HEK293 (cell line): ENCODE measurements around the gene FFAR1.

ENCODE experiments used
- CTCF ChIA-PET: fragments of 350-600 bp; formaldehyde crosslinking; extraction: SDS; loops from one replicate; lab custom pipeline; 2021; ENCODE audit warnings: antibody characterized with exemption; lab: Yijun Ruan, JAX
- POLR2A ChIA-PET: fragments of 300-600 bp; formaldehyde crosslinking; extraction: SDS; loops from one replicate; lab custom pipeline; 2020; ENCODE audit warnings: antibody characterized with exemption, inconsistent platforms; lab: Yijun Ruan, JAX
- H3K27ac ChIP-seq: fragments of 200-500 bp; sonication (Bioruptor generic); 2 replicates; pipeline ENCODE4 v1.5.1; 2014; ENCODE audit warnings: low read depth, low read length, control low read depth, inconsistent platforms; ENCODE audit errors: extremely low read depth
- H3K36me3 ChIP-seq, 2 experiments: fragments of 200-500 bp in 1 of 2; sonication (Bioruptor generic) in 1 of 2; 1 replicate in 1 of 2; 2 replicates in 1 of 2; pipeline ENCODE4 v1.5.1; 2014 to 2017; ENCODE audit warnings: inconsistent platforms in 2 of 2, low read length in 2 of 2; ENCODE audit not compliant: control insufficient read depth in 2 of 2, insufficient read depth in 1 of 2
- H3K4me1 ChIP-seq: fragments of 200-500 bp; sonication (Bioruptor generic); 2 replicates; pipeline ENCODE4 v1.5.1; 2014; ENCODE audit warnings: mild to moderate bottlenecking, low read length, inconsistent platforms; ENCODE audit not compliant: control insufficient read depth, insufficient read depth
- H3K4me3 ChIP-seq: 2 replicates; pipeline ENCODE4 v1.5.1; 2011; ENCODE audit warnings: low read depth, mild to moderate bottlenecking, control low read depth, low read length, moderate library complexity
- H3K9me3 ChIP-seq: fragments of 200-500 bp; sonication (Bioruptor generic); 2 replicates; pipeline ENCODE4 v1.5.1; 2014; ENCODE audit warnings: low read depth, low read length, inconsistent platforms; ENCODE audit not compliant: control insufficient read depth, insufficient read depth
- AEBP2 ChIP-seq: fragments of 450-650 bp; formaldehyde crosslinking; IDR thresholded peaks from 2 replicates; pipeline ENCODE4 v1.5.1; 2016; ENCODE audit warnings: missing biosample characterization, missing genetic modification characterization, borderline replicate concordance
- BCL11B ChIP-seq: fragments of 450-650 bp; formaldehyde crosslinking; IDR thresholded peaks from 2 replicates; pipeline ENCODE4 v1.5.1; 2016; ENCODE audit warnings: low read depth, missing biosample characterization, missing genetic modification characterization
- GLIS1 ChIP-seq: fragments of 450-650 bp; formaldehyde crosslinking; IDR thresholded peaks from 2 replicates; pipeline ENCODE4 v1.5.1; 2016; ENCODE audit warnings: missing biosample characterization, missing genetic modification characterization
- SCRT1 ChIP-seq: fragments of 450-650 bp; formaldehyde crosslinking; IDR thresholded peaks from 2 replicates; pipeline ENCODE4 v1.5.1; 2016; ENCODE audit warnings: missing biosample characterization, missing genetic modification characterization, borderline replicate concordance
- ZBTB6 ChIP-seq: fragments of 450-650 bp; formaldehyde crosslinking; IDR thresholded peaks from 2 replicates; pipeline ENCODE4 v1.5.1; 2017; ENCODE audit warnings: missing biosample characterization, missing genetic modification characterization
- ZIC2 ChIP-seq: fragments of 450-650 bp; formaldehyde crosslinking; IDR thresholded peaks from 2 replicates; pipeline ENCODE4 v1.5.1; 2016; ENCODE audit warnings: missing biosample characterization, missing genetic modification characterization
- ZNF18 ChIP-seq: fragments of 450-650 bp; formaldehyde crosslinking; IDR thresholded peaks from 2 replicates; pipeline ENCODE4 v1.5.1; 2016; ENCODE audit warnings: missing biosample characterization, missing genetic modification characterization
- ZNF280D ChIP-seq: fragments of 450-650 bp; formaldehyde crosslinking; IDR thresholded peaks from 2 replicates; pipeline ENCODE4 v1.5.1; 2016; ENCODE audit warnings: missing biosample characterization, missing genetic modification characterization
- ZNF302 ChIP-seq: fragments of 450-650 bp; formaldehyde crosslinking; IDR thresholded peaks from 2 replicates; pipeline ENCODE4 v1.5.1; 2016; ENCODE audit warnings: missing biosample characterization, missing genetic modification characterization, low read depth
- ZNF362 ChIP-seq: fragments of 450-650 bp; formaldehyde crosslinking; IDR thresholded peaks from 2 replicates; pipeline ENCODE4 v1.5.1; 2016; ENCODE audit warnings: missing biosample characterization, missing genetic modification characterization
- ZNF501 ChIP-seq: fragments of 450-650 bp; formaldehyde crosslinking; IDR thresholded peaks from 2 replicates; pipeline ENCODE4 v1.5.1; 2016; ENCODE audit warnings: missing biosample characterization, missing genetic modification characterization
- ZNF530 ChIP-seq: fragments of 450-650 bp; formaldehyde crosslinking; IDR thresholded peaks from 2 replicates; pipeline ENCODE4 v1.5.1; 2016; ENCODE audit warnings: low read depth, missing biosample characterization, missing genetic modification characterization
- ZNF600 ChIP-seq: fragments of 450-650 bp; formaldehyde crosslinking; IDR thresholded peaks from 2 replicates; pipeline ENCODE4 v1.5.1; 2016; ENCODE audit warnings: missing biosample characterization, missing genetic modification characterization
- ZNF629 ChIP-seq: fragments of 450-650 bp; formaldehyde crosslinking; IDR thresholded peaks from 2 replicates; pipeline ENCODE4 v1.5.1; 2017; ENCODE audit warnings: missing biosample characterization, missing genetic modification characterization
- ZNF658 ChIP-seq: fragments of 450-650 bp; formaldehyde crosslinking; IDR thresholded peaks from 2 replicates; pipeline ENCODE4; 2016; ENCODE audit warnings: missing biosample characterization, missing genetic modification characterization
- ZNF747 ChIP-seq: fragments of 450-650 bp; formaldehyde crosslinking; IDR thresholded peaks from 2 replicates; pipeline ENCODE4 v1.5.1; 2016; ENCODE audit warnings: missing biosample characterization, missing genetic modification characterization
- ZNF76 ChIP-seq: fragments of 450-650 bp; formaldehyde crosslinking; IDR thresholded peaks from 2 replicates; pipeline ENCODE4; 2016; ENCODE audit warnings: low read depth, missing biosample characterization, missing genetic modification characterization, borderline replicate concordance
- ZSCAN23 ChIP-seq: fragments of 450-650 bp; formaldehyde crosslinking; IDR thresholded peaks from 2 replicates; pipeline ENCODE4 v1.5.1; 2016; ENCODE audit warnings: missing biosample characterization, missing genetic modification characterization
- ZXDB ChIP-seq: fragments of 450-650 bp; formaldehyde crosslinking; IDR thresholded peaks from 2 replicates; pipeline ENCODE4 v1.5.1; 2016; ENCODE audit warnings: missing biosample characterization, missing genetic modification characterization
- TF ChIP-seq, protein P1 (sequence below): fragments of 450-650 bp; formaldehyde crosslinking; IDR thresholded peaks from 2 replicates; pipeline ENCODE4 v1.5.1; 2016; ENCODE audit warnings: missing biosample characterization, missing genetic modification characterization

FFAR1 gene

GRCh38 chr19:35318679-35319448, 28.8 kb upstream of the FFAR1 start (continued):
- TF ChIP-seq BCL11B = no peak
- no peak for TF ChIP-seq ZNF658
- TF ChIP-seq SCRT1 (tag by site-specific recombination) = no peak
- TF ChIP-seq, protein P1, sequence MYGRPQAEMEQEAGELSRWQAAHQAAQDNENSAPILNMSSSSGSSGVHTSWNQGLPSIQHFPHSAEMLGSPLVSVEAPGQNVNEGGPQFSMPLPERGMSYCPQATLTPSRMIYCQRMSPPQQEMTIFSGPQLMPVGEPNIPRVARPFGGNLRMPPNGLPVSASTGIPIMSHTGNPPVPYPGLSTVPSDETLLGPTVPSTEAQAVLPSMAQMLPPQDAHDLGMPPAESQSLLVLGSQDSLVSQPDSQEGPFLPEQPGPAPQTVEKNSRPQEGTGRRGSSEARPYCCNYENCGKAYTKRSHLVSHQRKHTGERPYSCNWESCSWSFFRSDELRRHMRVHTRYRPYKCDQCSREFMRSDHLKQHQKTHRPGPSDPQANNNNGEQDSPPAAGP (tag by site-specific recombination) = peak; percentile 91
- TF ChIP-seq ZBTB6 (tag by site-specific recombination) = no peak
- no peak for TF ChIP-seq ZSCAN23 (tag by site-specific recombination)
- TF ChIP-seq ZNF501 (tag by site-specific recombination) = no peak
- no peak for TF ChIP-seq ZXDB (tag by site-specific recombination)
- TF ChIP-seq, all 188 proteins: peak for 3

DNA sequence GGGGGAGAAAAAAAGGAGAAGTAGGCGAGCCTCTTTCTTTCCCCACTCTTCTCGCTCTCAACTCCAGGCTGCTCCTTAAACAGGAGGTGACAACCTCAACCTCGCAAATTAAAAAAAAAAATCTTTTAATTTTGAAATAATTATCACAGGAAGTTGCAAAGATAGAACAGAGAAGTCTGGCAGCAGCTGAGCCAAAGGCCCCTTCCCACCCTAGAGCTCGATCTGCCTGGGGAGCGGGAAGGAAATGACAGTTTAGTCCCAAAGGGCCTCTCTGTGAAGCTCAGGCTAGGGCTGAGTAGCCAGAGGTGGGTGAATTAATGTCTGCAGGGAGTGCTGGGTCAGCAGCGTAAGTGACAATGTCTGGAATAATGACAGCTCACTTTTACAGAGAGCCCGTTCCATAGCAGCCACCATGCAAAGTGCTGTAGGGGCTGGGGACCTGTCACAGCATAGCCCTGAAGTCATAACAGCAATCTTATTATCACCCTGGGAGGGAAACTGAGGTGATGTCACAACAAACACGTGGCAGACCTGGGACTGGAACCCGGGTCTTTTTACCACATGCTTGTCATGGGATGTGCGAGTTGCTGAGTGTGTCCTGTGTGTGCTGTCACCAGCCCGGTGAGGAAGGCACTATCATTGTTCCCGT, 27.5 kb upstream of the FFAR1 start:
- Histone ChIP-seq H3K4me1 (no peaks in the 10 kb centered on the region), H3K27ac (no peak overlapping the region), H3K9me3 (peaks cover 4% of the 10 kb centered on the region; the same call in 1 of the 2 replicates), H3K4me3 (no peak overlapping the region), H3K36me3 (no peaks in the 10 kb centered on the region)
- TF ChIP-seq ZNF629 (tag by site-specific recombination) (peak; percentile 22; the same call in 1 of the 2 replicates), ZNF362 (peak; percentile 47; the same call in 1 of the 2 replicates), ZNF530 (tag by site-specific recombination) (no peak), GLIS1 (tag by site-specific recombination) (peak; percentile 34; the same call in 1 of the 2 replicates), ZNF600 (peak; percentile 73), ZIC2 (tag by site-specific recombination) (0 out of 2 replicates have a peak, but pooled peaks have one; percentile 27)
- CTCF ChIA-PET = interaction anchor here (0.5 to 1.2 kb wide), 6 partner anchors 11 to 1136 kb away, joined by 3 to 4 read pairs (median 3); no protein-coding TSS in a partner anchor
- POLR2A ChIA-PET = interaction anchor here (0.6 kb wide), 1 partner anchor 533 kb away, joined by 5 read pairs; no protein-coding TSS in a partner anchor

- Histone ChIP-seq H3K4me1 (no peaks in the 10 kb centered on the region), H3K4me3 (no peak overlapping the region), H3K36me3 (no peaks in the 10 kb centered on the region), H3K27ac (no peak overlapping the region), H3K9me3 (peaks cover 4% of the 10 kb centered on the region; the same call in 1 of the 2 replicates)
- POLR2A ChIA-PET = no interaction called here
- CTCF ChIA-PET = interaction anchor here (0.6 to 1.1 kb wide), 2 partner anchors 32 to 117 kb away, joined by 3 to 4 read pairs; no protein-coding TSS in a partner anchor
- no peak for TF ChIP-seq AEBP2 (tag by site-specific recombination)
- TF ChIP-seq ZBTB6 (tag by site-specific recombination) = no peak
- no peak for TF ChIP-seq ZNF302 (tag by site-specific recombination)
- no peak for TF ChIP-seq ZNF747 (tag by site-specific recombination)
- no peak for TF ChIP-seq ZNF76
- no peak for TF ChIP-seq ZNF280D
- no peak for TF ChIP-seq ZNF18 (tag by site-specific recombination)
- no peak for TF ChIP-seq SCRT1 (tag by site-specific recombination)
Observed at GRCh38 chr19:35321291-35321690, 26.4 kb upstream of the FFAR1 start.
